Measurements from ENCODE around the gene PEX19.

GRCh38 chr1:160277987-160278386, 6.9 kb downstream of the PEX19 start:
- no peak for TF ChIP-seq POLR2A (IDR thresholded peaks at IDR 0.05)
- no peak for TF ChIP-seq CTCF (IDR thresholded peaks at IDR 0.05)
- no peak for TF ChIP-seq POLR2AphosphoS5 (IDR thresholded peaks at IDR 0.05; ENCODE audit: insufficient read depth in 1 of 2, low read depth in 1 of 2)

Measured in vagina (tissue), 2 donors.